ENCODE data around the gene FLYWCH2.

DNA sequence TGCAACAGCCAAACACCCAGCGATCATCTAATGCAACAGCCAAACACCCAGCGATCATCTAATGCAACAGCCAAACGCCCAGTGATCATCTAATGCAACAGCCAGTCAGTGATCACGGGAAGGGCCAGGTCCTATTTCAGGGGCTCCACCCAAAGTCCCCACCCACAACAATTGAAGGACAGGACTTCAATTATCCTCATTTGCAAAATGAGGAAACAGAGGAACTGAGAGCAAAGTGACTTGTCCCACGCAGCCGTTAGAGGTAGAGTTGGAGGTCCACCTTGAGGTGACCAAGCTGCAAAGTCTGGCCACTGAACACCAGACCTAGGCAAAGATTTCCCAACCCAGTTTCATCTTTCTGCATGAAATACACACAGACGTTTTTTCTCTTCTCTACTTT is 49.2 kb upstream of the FLYWCH2 start:
- TF ChIP-seq FOXM1 (IDR thresholded peaks at IDR 0.05; ENCODE audit: borderline replicate concordance) (no peak), ARNT (IDR thresholded peaks at IDR 0.05) (no peak), TARDBP (IDR thresholded peaks at IDR 0.05) (no peak), FOXK2 (IDR thresholded peaks at IDR 0.05) (no peak)

Measured in HEK293T (cell line).